Measurements from ENCODE around the gene TMEM100. TPM values are rescaled to one million over a fixed set of nuclear protein-coding genes. Genes with fewer than 3 reads are reported as not detected.

The TMEM100 gene
- total and polyA plus RNA-seq, 2 donors (not counting 1 experiment from before 2014, with no cell fraction given), result not detected

DNA sequence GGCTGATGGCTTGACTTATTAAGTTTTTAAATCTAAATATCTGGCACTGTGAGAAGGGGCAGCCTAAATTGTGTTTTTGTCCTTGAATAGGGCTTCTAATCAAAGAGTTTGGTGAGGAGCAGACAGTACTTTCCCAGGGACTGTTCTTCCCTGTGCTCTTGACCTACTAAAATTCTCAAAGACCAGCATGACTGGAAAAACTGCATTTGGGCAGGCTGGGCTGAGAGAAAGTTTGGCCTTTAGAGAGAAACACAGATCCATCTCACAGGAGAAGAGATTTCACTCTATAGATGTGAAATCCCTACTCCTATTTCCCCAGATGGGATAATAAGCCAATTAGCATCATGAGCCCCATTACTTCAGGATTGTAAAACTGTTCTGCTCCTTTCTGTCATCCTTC is 35.5 kb upstream of the TMEM100 start:
- H3K9me3 ChIP-seq (ENCODE audit: control extremely low read depth in 1 of 3, control insufficient read depth in 2 of 3, insufficient read depth in 1 of 3, low read length in 2 of 3), result no peaks in the 10 kb centered on the region
- H3K4me1 Mint-ChIP-seq, result no peaks in the 10 kb centered on the region
- ATAC-seq (ENCODE audit: low read depth) (no peak), DNase-seq (no peak)
- H3K4me3 ChIP-seq (ENCODE audit: control extremely low read depth in 1 of 5, extremely low read depth in 1 of 5, insufficient read depth in 1 of 5, low read depth in 2 of 5, low read length in 4 of 5), result no peak overlapping the region
- H3K4me2 ChIP-seq (replicated peaks; ENCODE audit: low read depth, low read length, poor library complexity, severe bottlenecking), result no peak overlapping the region
- H2AFZ ChIP-seq (ENCODE audit: insufficient read depth, low read depth, low read length, poor library complexity, severe bottlenecking), result no peak overlapping the region
- no peaks in the 10 kb centered on the region for H4K20me1 ChIP-seq (ENCODE audit: control insufficient read depth, insufficient read depth, low read length, poor library complexity, severe bottlenecking)
- no peaks in the 10 kb centered on the region for H3K9me3 Mint-ChIP-seq (ENCODE audit: insufficient read depth)
- H3K27me3 ChIP-seq (replicated peaks in 1 of 4; ENCODE audit: control extremely low read depth in 1 of 4, control insufficient read depth in 3 of 4, insufficient read depth in 4 of 4, low read length in 3 of 4), result no peaks in the 10 kb centered on the region
- H3K4me3 Mint-ChIP-seq, result no peak overlapping the region
- H3K27ac Mint-ChIP-seq, result no peak overlapping the region
- H3K4me1 ChIP-seq (ENCODE audit: control insufficient read depth in 2 of 2, insufficient read depth in 2 of 2, low read length in 2 of 2), result no peaks in the 10 kb centered on the region
- no peak overlapping the region for H3K27ac ChIP-seq (ENCODE audit: low read length in 2 of 2)
- intact Hi-C loops (cut with micrococcal nuclease), result no loop called here
- CTCF ChIA-PET, result no interaction called here
- no peaks in the 10 kb centered on the region for H3K27me3 Mint-ChIP-seq
- POLR2A ChIA-PET, result no interaction called here
- no peaks in the 10 kb centered on the region for H3K79me2 ChIP-seq (ENCODE audit: control insufficient read depth, insufficient read depth, low read length)
- TF ChIP-seq EZH2 (IDR thresholded peaks at IDR 0.05; ENCODE audit: borderline replicate concordance, insufficient read depth, low read depth, low read length, poor library complexity, severe bottlenecking), result no peak
- TF ChIP-seq, protein P1, sequence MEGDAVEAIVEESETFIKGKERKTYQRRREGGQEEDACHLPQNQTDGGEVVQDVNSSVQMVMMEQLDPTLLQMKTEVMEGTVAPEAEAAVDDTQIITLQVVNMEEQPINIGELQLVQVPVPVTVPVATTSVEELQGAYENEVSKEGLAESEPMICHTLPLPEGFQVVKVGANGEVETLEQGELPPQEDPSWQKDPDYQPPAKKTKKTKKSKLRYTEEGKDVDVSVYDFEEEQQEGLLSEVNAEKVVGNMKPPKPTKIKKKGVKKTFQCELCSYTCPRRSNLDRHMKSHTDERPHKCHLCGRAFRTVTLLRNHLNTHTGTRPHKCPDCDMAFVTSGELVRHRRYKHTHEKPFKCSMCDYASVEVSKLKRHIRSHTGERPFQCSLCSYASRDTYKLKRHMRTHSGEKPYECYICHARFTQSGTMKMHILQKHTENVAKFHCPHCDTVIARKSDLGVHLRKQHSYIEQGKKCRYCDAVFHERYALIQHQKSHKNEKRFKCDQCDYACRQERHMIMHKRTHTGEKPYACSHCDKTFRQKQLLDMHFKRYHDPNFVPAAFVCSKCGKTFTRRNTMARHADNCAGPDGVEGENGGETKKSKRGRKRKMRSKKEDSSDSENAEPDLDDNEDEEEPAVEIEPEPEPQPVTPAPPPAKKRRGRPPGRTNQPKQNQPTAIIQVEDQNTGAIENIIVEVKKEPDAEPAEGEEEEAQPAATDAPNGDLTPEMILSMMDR (IDR thresholded peaks at IDR 0.05), result no peak
- H3K36me3 ChIP-seq (replicated peaks in 1 of 2; ENCODE audit: control extremely low read depth in 1 of 2, control insufficient read depth in 1 of 2, extremely low read depth in 1 of 2, insufficient read depth in 2 of 2, low read length in 1 of 2), result no peaks in the 10 kb centered on the region
- H3K9ac ChIP-seq (ENCODE audit: low read length), result no peak overlapping the region

DNA sequence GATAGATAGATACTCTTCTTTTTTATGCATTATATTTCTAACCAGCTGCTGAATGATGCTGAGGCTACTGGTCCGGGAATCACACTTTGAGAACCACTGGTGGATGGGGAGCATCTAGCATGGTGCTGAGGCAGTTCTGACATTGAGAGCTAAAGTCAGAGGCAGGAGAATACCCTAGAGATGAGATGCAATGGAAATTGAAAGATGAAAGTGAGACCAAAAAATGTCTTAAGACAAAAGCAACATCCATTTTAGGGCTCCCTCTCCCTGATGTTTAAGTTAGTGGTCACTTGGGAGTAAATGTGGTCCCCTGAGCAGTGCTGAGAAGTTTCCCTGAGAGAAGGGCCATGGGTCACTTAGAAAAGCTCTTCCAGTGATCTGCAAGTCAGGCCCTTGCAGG is 35.0 kb upstream of the TMEM100 start:
- intact Hi-C loops (cut with micrococcal nuclease), result no loop called here
- POLR2A ChIA-PET, result no interaction called here
- no peaks in the 10 kb centered on the region for H3K9me3 Mint-ChIP-seq (ENCODE audit: insufficient read depth)

More for the DNA sequence above, 35.0 kb upstream of the TMEM100 start:
- WGBS (ENCODE audit: insufficient coverage), result no CpG with 5 or more reads among the region's 1 CpG
- Histone ChIP-seq H3K4me3 (ENCODE audit: control extremely low read depth in 1 of 5, extremely low read depth in 1 of 5, insufficient read depth in 1 of 5, low read depth in 2 of 5, low read length in 4 of 5) (no peak overlapping the region), H2AFZ (ENCODE audit: insufficient read depth, low read depth, low read length, poor library complexity, severe bottlenecking) (no peak overlapping the region), H3K9me3 (ENCODE audit: control extremely low read depth in 1 of 3, control insufficient read depth in 2 of 3, insufficient read depth in 1 of 3, low read length in 2 of 3) (no peaks in the 10 kb centered on the region), H4K20me1 (ENCODE audit: control insufficient read depth, insufficient read depth, low read length, poor library complexity, severe bottlenecking) (no peaks in the 10 kb centered on the region), H3K27ac (ENCODE audit: low read length in 2 of 2) (no peak overlapping the region), H3K4me1 (ENCODE audit: control insufficient read depth in 2 of 2, insufficient read depth in 2 of 2, low read length in 2 of 2) (no peaks in the 10 kb centered on the region), H3K27me3 (replicated peaks in 1 of 4; ENCODE audit: control extremely low read depth in 1 of 4, control insufficient read depth in 3 of 4, insufficient read depth in 4 of 4, low read length in 3 of 4) (no peaks in the 10 kb centered on the region), H3K79me2 (ENCODE audit: control insufficient read depth, insufficient read depth, low read length) (no peaks in the 10 kb centered on the region), H3K36me3 (replicated peaks in 1 of 2; ENCODE audit: control extremely low read depth in 1 of 2, control insufficient read depth in 1 of 2, extremely low read depth in 1 of 2, insufficient read depth in 2 of 2, low read length in 1 of 2) (no peaks in the 10 kb centered on the region), H3K4me2 (replicated peaks; ENCODE audit: low read depth, low read length, poor library complexity, severe bottlenecking) (no peak overlapping the region), H3K9ac (ENCODE audit: low read length) (no peak overlapping the region)
- no peak overlapping the region for H3K27ac Mint-ChIP-seq
- H3K4me3 Mint-ChIP-seq, result no peak overlapping the region
- no peaks in the 10 kb centered on the region for H3K4me1 Mint-ChIP-seq
- DNase-seq (no peak), ATAC-seq (ENCODE audit: low read depth) (no peak)
- CTCF ChIA-PET, result no interaction called here
- H3K27me3 Mint-ChIP-seq, result no peaks in the 10 kb centered on the region
- TF ChIP-seq, protein P1 (IDR thresholded peaks at IDR 0.05), result no peak
- no peak for TF ChIP-seq EZH2 (IDR thresholded peaks at IDR 0.05; ENCODE audit: borderline replicate concordance, insufficient read depth, low read depth, low read length, poor library complexity, severe bottlenecking)

Data from B cell (primary cell).